SK-N-SH (cell line): ENCODE results near the gene CCDC57. TPM values are rescaled to one million over a fixed set of nuclear protein-coding genes. Genes with fewer than 3 reads are reported as not detected.

Experiments used
- CTCF ChIA-PET: fragments of 300-600, 350-600 bp; formaldehyde crosslinking; extraction: SDS; loops from one replicate; lab custom pipeline; 2021; lab: Yijun Ruan, JAX
- POLR2A ChIA-PET: fragments of 350-600 bp; sonication (Branson Sonifier 250); formaldehyde crosslinking; extraction: SDS; loops from one replicate; lab custom pipeline; 2020; ENCODE audit warnings: antibody characterized with exemption, inconsistent platforms; lab: Yijun Ruan, JAX
- DNase-seq: peaks from one replicate; pipeline ENCODE4 v3.0.0; 2012
- H2AFZ ChIP-seq: fragments of 200-600 bp; sonication (generic); 2 replicates; pipeline ENCODE4 v1.8.1; 2016; ENCODE audit warnings: antibody characterized with exemption, mild to moderate bottlenecking, low read depth
- H3F3A ChIP-seq: fragments of 200-600 bp; sonication (generic); replicated peaks from 2 replicates; pipeline ENCODE3; 2016; ENCODE audit warnings: antibody characterized with exemption, mild to moderate bottlenecking; ENCODE audit not compliant: insufficient read depth
- H3K27ac ChIP-seq, 2 experiments: fragments of 200-500 bp in 1 of 2; fragments of 200-600 bp in 1 of 2; sonication (Bioruptor generic) in 1 of 2; sonication (generic), shearing (Covaris generic) in 1 of 2; 2 replicates each; pipeline versions ENCODE4 v1.5.1 to v1.6.1; 2014 to 2016; ENCODE audit warnings: low read depth in 2 of 2, inconsistent platforms in 1 of 2, low read length in 1 of 2, mild to moderate bottlenecking in 1 of 2, mixed read lengths in 1 of 2
- H3K27me3 ChIP-seq: fragments of 200-600 bp; sonication (generic), shearing (Covaris generic); 2 replicates; pipeline ENCODE4 v1.6.1; 2016; ENCODE audit warnings: mixed run types; ENCODE audit not compliant: insufficient read depth
- H3K36me3 ChIP-seq, 2 experiments: fragments of 200-500 bp in 1 of 2; fragments of 200-600 bp in 1 of 2; sonication (Bioruptor generic) in 1 of 2; sonication (generic) in 1 of 2; replicated peaks in 1 of 2; 2 replicates each; pipeline versions ENCODE3 to v1.5.1; 2014 to 2016; ENCODE audit warnings: low read length in 1 of 2, mild to moderate bottlenecking in 1 of 2; ENCODE audit not compliant: insufficient read depth in 2 of 2, control insufficient read depth in 1 of 2
- H3K4me1 ChIP-seq, 2 experiments: fragments of 200-500 bp in 1 of 2; fragments of 200-600 bp in 1 of 2; sonication (Bioruptor generic) in 1 of 2; sonication (generic), shearing (Covaris generic) in 1 of 2; 2 replicates each; pipeline versions ENCODE4 v1.5.1 to v1.6.1; 2014 to 2016; ENCODE audit warnings: low read depth in 1 of 2, low read length in 1 of 2, mixed run types in 1 of 2; ENCODE audit not compliant: insufficient read depth in 2 of 2, control insufficient read depth in 1 of 2
- H3K4me2 ChIP-seq: fragments of 200-600 bp; sonication (generic), shearing (Covaris generic); 2 replicates; pipeline ENCODE4 v1.6.1; 2017; ENCODE audit warnings: mixed run types
- H3K4me3 ChIP-seq, 2 experiments: fragments of 200-500 bp in 1 of 2; fragments of 200-600 bp in 1 of 2; sonication (Bioruptor generic) in 1 of 2; sonication (generic), shearing (Covaris generic) in 1 of 2; 2 replicates each; pipeline versions ENCODE4 v1.5.1 to v1.8.1; 2014 to 2016; ENCODE audit warnings: low read depth in 2 of 2, inconsistent platforms in 1 of 2, low read length in 1 of 2, mild to moderate bottlenecking in 1 of 2, mixed read lengths in 1 of 2, moderate library complexity in 1 of 2
- H3K79me2 ChIP-seq: fragments of 200-600 bp; sonication (generic); 2 replicates; pipeline ENCODE4 v1.8.1; 2017; ENCODE audit warnings: mild to moderate bottlenecking; ENCODE audit not compliant: insufficient read depth
- H3K9ac ChIP-seq: fragments of 200-600 bp; sonication (generic); 2 replicates; pipeline ENCODE4 v1.6.1; 2017; ENCODE audit warnings: mixed run types
- H3K9me2 ChIP-seq: fragments of 200-600 bp; sonication (generic); 2 replicates; pipeline ENCODE4 v1.6.1; 2017; ENCODE audit warnings: mixed run types
- H3K9me3 ChIP-seq: fragments of 200-600 bp; sonication (generic); 2 replicates; pipeline ENCODE4 v1.6.1; 2017; ENCODE audit warnings: mixed run types, mild to moderate bottlenecking, moderate library complexity
- H4K20me1 ChIP-seq: fragments of 200-600 bp; sonication (generic); 2 replicates; pipeline ENCODE4 v1.6.1; 2017; ENCODE audit warnings: mild to moderate bottlenecking, mixed run types; ENCODE audit not compliant: insufficient read depth
- CHD2 ChIP-seq: fragments of 150-350 bp; IDR thresholded peaks from 2 replicates; pipeline ENCODE4 v1.6.1; 2018; ENCODE audit warnings: low read length; ENCODE audit not compliant: partially characterized antibody
- ELF1 ChIP-seq: IDR thresholded peaks from 2 replicates; pipeline ENCODE4 v1.4.0; 2012
- EP300 ChIP-seq, 2 experiments: IDR thresholded peaks; 2 replicates each; pipeline versions ENCODE4 v1.4.0 to v1.6.1; 2012; ENCODE audit warnings: borderline replicate concordance in 1 of 2, low read depth in 1 of 2, low read length in 1 of 2
- FOSL2 ChIP-seq: IDR thresholded peaks from 2 replicates; pipeline ENCODE4 v1.4.0; 2012; ENCODE audit warnings: low read depth, mild to moderate bottlenecking, moderate library complexity, borderline replicate concordance
- FOXJ3 ChIP-seq: sonication (generic); formaldehyde crosslinking; IDR thresholded peaks from 2 replicates; pipeline ENCODE4 v1.5.1; 2020; ENCODE audit warnings: mild to moderate bottlenecking, missing genetic modification reagents
- GABPA ChIP-seq: IDR thresholded peaks from 2 replicates; pipeline ENCODE4 v1.4.0; 2012; ENCODE audit warnings: low read depth, mild to moderate bottlenecking
- GATA2 ChIP-seq: sonication (generic); formaldehyde crosslinking; IDR thresholded peaks from 2 replicates; pipeline ENCODE4 v1.5.0; 2020; ENCODE audit warnings: mild to moderate bottlenecking, missing genetic modification reagents
- JUND ChIP-seq: IDR thresholded peaks from 2 replicates; pipeline ENCODE4 v1.4.0; 2012
- MAX ChIP-seq: IDR thresholded peaks from 2 replicates; pipeline ENCODE4 v1.4.0; 2012; ENCODE audit warnings: low read depth
- MEF2A ChIP-seq: IDR thresholded peaks from 2 replicates; pipeline ENCODE4 v1.4.0; 2012; ENCODE audit warnings: low read depth, borderline replicate concordance
- MXI1 ChIP-seq: IDR thresholded peaks from 2 replicates; pipeline ENCODE4 v1.6.1; 2012; ENCODE audit warnings: mild to moderate bottlenecking, low read depth, low read length, improper control_type of control experiment
- NFIC ChIP-seq: IDR thresholded peaks from 2 replicates; pipeline ENCODE4 v1.4.0; 2012; ENCODE audit warnings: borderline replicate concordance
- NRF1 ChIP-seq: IDR thresholded peaks from 2 replicates; pipeline ENCODE4 v1.6.1; 2012; ENCODE audit warnings: low read depth, mild to moderate bottlenecking, low read length
- POLR2AphosphoS5 ChIP-seq: IDR thresholded peaks from 2 replicates; pipeline ENCODE4 v1.6.1; 2012; ENCODE audit warnings: low read depth, low read length
- RAD21 ChIP-seq: IDR thresholded peaks from 2 replicates; pipeline ENCODE4 v1.6.1; 2012; ENCODE audit warnings: mild to moderate bottlenecking, low read length
- RCOR1 ChIP-seq: fragments of 150-350 bp; IDR thresholded peaks from 2 replicates; pipeline ENCODE4 v1.6.1; 2017; ENCODE audit warnings: antibody characterized with exemption, low read length
- RFX5 ChIP-seq: IDR thresholded peaks from 2 replicates; pipeline ENCODE4 v1.6.1; 2012; ENCODE audit warnings: mild to moderate bottlenecking, improper control_type of control experiment, low read length
- RXRA ChIP-seq: IDR thresholded peaks from 2 replicates; pipeline ENCODE4 v1.4.0; 2012; ENCODE audit warnings: low read depth, mild to moderate bottlenecking, borderline replicate concordance
- SMC3 ChIP-seq: IDR thresholded peaks from 2 replicates; pipeline ENCODE4 v1.6.1; 2012; ENCODE audit warnings: low read depth, low read length, improper control_type of control experiment
- TAF1 ChIP-seq: IDR thresholded peaks from 2 replicates; pipeline ENCODE4 v1.6.1; 2012; ENCODE audit warnings: low read depth, mild to moderate bottlenecking, low read length, moderate library complexity, borderline replicate concordance
- TCF12 ChIP-seq: IDR thresholded peaks from 2 replicates; pipeline ENCODE4 v1.4.0; 2012
- YY1 ChIP-seq: IDR thresholded peaks from 2 replicates; pipeline ENCODE4 v1.4.0; 2012; ENCODE audit warnings: low read depth, mild to moderate bottlenecking
- WGBS: methylation state at CpG from one replicate; pipeline ENCODE4 v1.1.6; 2017; ENCODE audit warnings: low lambda C conversion rate; 5-methylcytosine and 5-hydroxymethylcytosine counted together
- polyA plus RNA-seq, 3 experiments: library from polyadenylated mRNA; depleted of rRNA; stranded (reverse); fragments of >200 nt; gene quantifications; 2 replicates each; pipeline ENCODE4 v1.2.3, GENCODE V29; 2012

Gene CCDC57
- polyA plus RNA-seq, 1 of the 3 experiments (the other 2 are of a cell fraction): 68.6 TPM

- TF ChIP-seq NFIC (no peak), GABPA (no peak), JUND (no peak), TCF12 (no peak), MXI1 (no peak), FOXJ3 (CRISPR knock-in tag) (no peak), NRF1 (no peak), ELF1 (no peak), TAF1 (no peak), GATA2 (CRISPR knock-in tag) (no peak), RFX5 (no peak), RXRA (no peak), MAX (no peak), POLR2AphosphoS5 (no peak), CHD2 (no peak), RAD21 (no peak), FOSL2 (no peak)
- CTCF ChIA-PET: interaction anchor here (1.2 to 6.4 kb wide), 2 partner anchors 13 to 18 kb away, joined by 5 to 45 read pairs; no protein-coding TSS in a partner anchor
- Histone ChIP-seq H3K27ac (no peak overlapping the region), H3K36me3 (no peaks in the 10 kb centered on the region), H3K9me3 (no peaks in the 10 kb centered on the region), H3K79me2 (peaks cover 16% of the 10 kb centered on the region; the same call in 1 of the 2 replicates), H3F3A (peaks cover 34% of the 10 kb centered on the region), H2AFZ (no peak overlapping the region), H3K27me3 (no peaks in the 10 kb centered on the region), H3K9ac (no peak overlapping the region), H3K4me1 (peaks cover 28 to 34% of the 10 kb centered on the region in 2 experiments), H3K9me2 (no peaks in the 10 kb centered on the region), H4K20me1 (no peaks in the 10 kb centered on the region), H3K4me3 (no peak overlapping the region), H3K4me2 (peak overlapping the region; percentile 68)
- POLR2A ChIA-PET: no interaction called here
- DNase-seq: peak; percentile 37
- 91% methylated on average over 6 of the region's 7 CpGs for WGBS
Measured at GRCh38 chr17:82219083-82219482, 6.4 kb upstream of the CCDC57 start.

- no peaks in the 10 kb centered on the region for H3K27me3 ChIP-seq
- H3K9me3 ChIP-seq: no peaks in the 10 kb centered on the region
- H2AFZ ChIP-seq: no peak overlapping the region
- no peaks in the 10 kb centered on the region for H3K36me3 ChIP-seq
- ChIA-PET POLR2A (interaction anchor here (0.6 kb wide), 1 partner anchor 271 kb away, joined by 4 read pairs; no protein-coding TSS in a partner anchor), CTCF (interaction anchor here (1.2 to 6.4 kb wide), 2 partner anchors 13 to 18 kb away, joined by 5 to 45 read pairs; no protein-coding TSS in a partner anchor)
- H3K4me2 ChIP-seq: peak overlapping the region; percentile 68
- peak overlapping the region; percentile 70 for H3K9ac ChIP-seq
- WGBS: 92% methylated on average over 32 of the region's 32 CpGs
- no peak overlapping the region for H3K27ac ChIP-seq
- peaks cover 17% of the 10 kb centered on the region; the same call in 1 of the 2 replicates for H3K79me2 ChIP-seq
- peaks cover 33 to 34% of the 10 kb centered on the region in 2 experiments for H3K4me1 ChIP-seq
- H4K20me1 ChIP-seq: no peaks in the 10 kb centered on the region
- H3K4me3 ChIP-seq: no peak overlapping the region
- H3F3A ChIP-seq: peaks cover 30% of the 10 kb centered on the region
- no peaks in the 10 kb centered on the region for H3K9me2 ChIP-seq
- DNase-seq: peak; percentile 32
- TF ChIP-seq RCOR1 (no peak), CHD2 (no peak), MEF2A (no peak), YY1 (no peak), GATA2 (CRISPR knock-in tag) (no peak), JUND (no peak), RXRA (no peak), MXI1 (no peak), EP300 (IDR thresholded peaks at IDR 0.05; ENCODE audit: borderline replicate concordance in 1 of 2, low read depth in 1 of 2, low read length in 1 of 2) (no peak), SMC3 (no peak)
Measured at GRCh38 chr17:82218349-82219075, 5.9 kb upstream of the CCDC57 start.
